Measurements from ENCODE around the gene ZHX3. TPM values are rescaled to one million over a fixed set of nuclear protein-coding genes. Genes with fewer than 3 reads are reported as not detected.

Gene ZHX3
- total and polyA plus RNA-seq, 9 of the 15 experiments (the other 6 are each of a cell fraction or from before 2014, with no cell fraction given): 0.80 to 14.6 (median 4.9) TPM

DNA sequence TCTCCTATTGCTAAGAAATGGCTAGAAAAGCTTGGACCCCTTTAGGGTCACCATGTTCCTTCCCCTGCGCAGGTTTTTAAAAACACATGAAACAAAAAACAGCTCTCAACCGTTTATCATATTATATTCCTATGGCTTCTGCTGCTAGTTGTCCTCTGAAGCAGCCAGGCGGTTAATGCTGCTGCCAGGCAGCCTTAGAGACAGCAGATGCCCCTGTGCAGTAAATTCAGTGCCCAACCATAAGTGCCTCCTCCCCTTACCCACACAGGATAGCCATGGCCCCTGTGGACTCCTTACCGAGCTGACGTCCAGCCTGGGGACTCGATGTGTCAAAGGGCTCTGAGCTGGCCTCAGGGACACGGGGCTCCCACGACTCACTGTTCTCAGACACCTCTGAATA is 115.8 kb downstream of the ZHX3 start:
- Histone ChIP-seq H4K20me1 (replicated peaks; ENCODE audit: control insufficient read depth, insufficient read depth, low read length) (no peaks in the 10 kb centered on the region), H3K9me1 (ENCODE audit: control insufficient read depth, insufficient read depth, low read length) (no peaks in the 10 kb centered on the region), H3K27ac (ENCODE audit: extremely low read depth, low read depth, low read length) (no peak overlapping the region), H3K27me3 (ENCODE audit: control insufficient read depth in 2 of 2, insufficient read depth in 2 of 2, low read length in 2 of 2) (no peaks in the 10 kb centered on the region), H3K4me3 (no peak overlapping the region), H3K9ac (ENCODE audit: insufficient read depth in 1 of 2, low read depth in 2 of 2, low read length in 2 of 2) (no peak overlapping the region), H3K36me3 (ENCODE audit: control insufficient read depth, insufficient read depth, low read length) (peaks cover 10% of the 10 kb centered on the region; the same call in 1 of the 3 replicates), H3K4me2 (ENCODE audit: insufficient read depth, low read length) (no peak overlapping the region), H3K4me1 (replicated peaks in 1 of 2; ENCODE audit: control insufficient read depth in 2 of 2, insufficient read depth in 2 of 2, low read length in 2 of 2) (no peaks in the 10 kb centered on the region), H2AFZ (ENCODE audit: low read depth, low read length) (no peak overlapping the region), H3K79me2 (ENCODE audit: control insufficient read depth, insufficient read depth, low read length) (no peaks in the 10 kb centered on the region), H3K9me3 (replicated peaks; ENCODE audit: control insufficient read depth, insufficient read depth, low read depth, low read length) (peaks cover 2% of the 10 kb centered on the region; the same call in 1 of the 2 replicates)
- BruUV-seq (replicated peaks): no TSS peak
- DNase-seq (ENCODE audit: extremely low read depth in 1 of 4, low spot score in 3 of 4): no peak
- 74% methylated on average over 6 of the region's 8 CpGs for WGBS (ENCODE audit: insufficient coverage, low coverage, missing lambda C conversion rate)
- ChIA-PET POLR2A (interaction anchor here (1.7 kb wide), 1 partner anchor 11 kb away, joined by 6 read pairs; no protein-coding TSS in a partner anchor), CTCF (ENCODE audit: low intra/inter-chr PET ratio) (no interaction called here)
- in situ Hi-C loops (cut with MboI): no loop called here
- FAIRE-seq: no peak
- no peak for ATAC-seq
- intact Hi-C loops (cut with micrococcal nuclease): no loop called here
- TF ChIP-seq POU5F1 (IDR thresholded peaks at IDR 0.05; ENCODE audit: borderline replicate concordance, low read depth, low read length, partially characterized antibody) (no peak), HIVEP1 (CRISPR knock-in tag; IDR thresholded peaks at IDR 0.05) (no peak), GMEB1 (CRISPR knock-in tag; IDR thresholded peaks at IDR 0.05) (no peak), CBFA2T3 (IDR thresholded peaks at IDR 0.05) (no peak), ZNF707 (CRISPR knock-in tag; conservative IDR thresholded peaks at IDR 0.05) (no peak), NONO (IDR thresholded peaks at IDR 0.05; ENCODE audit: low read depth in 2 of 2, low read length in 1 of 2) (no peak), ZNF551 (CRISPR knock-in tag; IDR thresholded peaks at IDR 0.05) (no peak), ZNF583 (CRISPR knock-in tag; IDR thresholded peaks at IDR 0.05) (no peak), HMGXB4 (CRISPR knock-in tag; IDR thresholded peaks at IDR 0.05) (no peak), CBX8 (IDR thresholded peaks at IDR 0.05; ENCODE audit: borderline replicate concordance, extremely low read depth, low read depth, low read length, poor library complexity, severe bottlenecking) (no peak), THRAP3 (IDR thresholded peaks at IDR 0.05; ENCODE audit: borderline replicate concordance) (no peak), ELK3 (CRISPR knock-in tag; IDR thresholded peaks at IDR 0.05) (no peak), E2F5 (CRISPR knock-in tag; IDR thresholded peaks at IDR 0.05) (no peak)
- TF ChIP-seq, protein P1, sequence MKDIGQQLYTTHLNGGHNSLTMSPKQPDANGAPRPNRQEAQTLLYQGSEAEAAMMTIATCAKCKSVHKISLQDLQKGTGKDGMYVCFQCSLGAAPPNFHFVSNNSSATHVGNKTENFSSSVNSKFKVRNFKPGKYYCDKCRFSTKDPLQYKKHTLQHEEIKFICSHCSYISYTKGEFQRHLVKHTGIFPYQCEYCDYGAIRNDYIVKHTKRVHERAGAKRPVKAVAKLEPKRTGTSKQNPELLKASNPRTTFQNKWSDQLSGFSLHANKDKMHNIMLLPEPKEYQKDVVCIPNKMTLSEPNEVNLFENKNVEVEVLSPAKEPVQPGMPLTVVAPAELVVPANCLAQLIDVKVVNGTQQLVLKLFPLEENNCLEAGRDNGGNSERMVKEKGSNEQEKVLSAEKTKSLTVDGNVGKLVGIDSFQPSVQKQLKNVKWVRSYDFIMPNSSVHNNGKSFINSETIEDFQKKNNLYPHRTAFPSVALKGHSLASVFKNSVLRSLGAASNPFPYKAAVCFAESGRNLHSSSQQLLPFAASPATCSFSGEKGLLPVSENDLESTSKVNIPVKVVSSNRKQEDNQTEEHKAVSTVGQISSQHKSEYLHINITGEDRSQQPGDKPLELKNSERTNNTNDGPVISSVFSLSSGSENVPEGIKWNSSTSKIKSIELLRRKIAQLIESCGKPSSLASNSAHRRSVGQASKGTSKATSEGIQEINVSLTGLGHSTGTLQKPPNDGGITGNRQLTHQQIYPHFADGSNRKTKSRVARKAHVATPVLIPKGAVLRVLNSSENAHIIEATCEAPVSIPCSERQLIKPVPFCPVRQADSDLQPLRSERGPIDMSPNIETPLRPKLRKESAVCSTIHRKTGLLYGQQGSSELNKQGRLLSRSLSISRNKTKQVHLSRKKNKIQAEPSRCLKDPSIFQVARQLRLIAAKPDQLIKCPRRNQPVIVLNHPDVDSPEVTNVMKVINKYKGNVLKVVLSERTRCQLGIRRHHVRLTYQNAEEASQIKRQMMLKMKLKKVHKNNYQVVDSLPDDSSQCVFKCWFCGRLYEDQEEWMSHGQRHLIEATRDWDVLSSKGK (CRISPR knock-in tag; IDR thresholded peaks at IDR 0.05): no peak
